ENCODE results near the gene TMEM208.

DNA sequence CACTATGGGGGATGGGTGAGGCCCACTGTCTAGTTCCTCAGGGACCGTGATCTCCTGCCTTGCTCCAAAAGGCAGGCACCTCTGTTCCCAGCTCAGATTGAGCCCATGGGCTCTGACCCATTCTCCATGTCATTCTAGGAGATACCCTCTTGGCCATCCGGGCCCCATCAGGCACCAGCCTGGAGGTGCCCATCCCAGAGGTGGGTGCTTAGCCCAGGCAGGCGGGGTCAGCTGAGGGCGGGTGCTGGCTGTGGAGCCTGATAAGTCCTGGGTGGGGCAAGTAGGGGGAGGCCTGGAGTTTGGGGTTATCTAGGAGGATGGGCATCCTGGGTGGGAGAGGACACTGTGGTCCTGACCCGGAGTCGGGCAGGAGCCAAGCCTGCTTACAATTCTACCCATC lies 32.7 kb upstream of the TMEM208 start:
- TF ChIP-seq POLR2A (IDR thresholded peaks at IDR 0.05; ENCODE audit: low read length) (peak; percentile 85), GATA1 (IDR thresholded peaks at IDR 0.05; ENCODE audit: low read depth, low read length) (no peak)
